ELF-1 (cell line): ENCODE data around the gene PALM3.
"Not testable (repeated sequence)": the region's sequence is repeated elsewhere in the genome, so short reads cannot be mapped to it uniquely, and the experiment has no call there.

Source experiments
- DNase-seq: peaks from one replicate; pipeline ENCODE4 v3.0.0-alpha.2; 2016; ENCODE audit warnings: low read depth, low spot score

The PALM3 gene

GRCh38 chr19:14030997-14031718 is 30.7 kb downstream of the PALM3 start:
- no peak for DNase-seq

- DNase-seq = no peak
Observed at GRCh38 chr19:14028901-14029300, 33.0 kb downstream of the PALM3 start.

- no peak for DNase-seq
Observed at GRCh38 chr19:14027856-14028450, 33.9 kb downstream of the PALM3 start, which contains the start of gene RLN3. Gene RLN3 (plus strand): TSS chr19:14028148. CDS start chr19:14028205, 57 bp downstream.

- DNase-seq = not testable (repeated sequence)
Observed at GRCh38 chr19:14026652-14027192, 35.2 kb downstream of the PALM3 start.

- DNase-seq = peak; percentile 74
Observed at GRCh38 chr19:14023404-14024235, 38.3 kb downstream of the PALM3 start.

GRCh38 chr19:14022469-14022868 is 39.4 kb downstream of the PALM3 start:
- no peak for DNase-seq

GRCh38 chr19:14021474-14021873 is 40.4 kb downstream of the PALM3 start:
- peak; percentile 56 for DNase-seq

GRCh38 chr19:14019739-14020138 is 42.1 kb downstream of the PALM3 start:
- DNase-seq = not testable (repeated sequence)

- no peak for DNase-seq
Observed at GRCh38 chr19:14019100-14019499, 42.8 kb downstream of the PALM3 start.

- DNase-seq = no peak
Observed at GRCh38 chr19:14015524-14016035, 46.3 kb downstream of the PALM3 start.

GRCh38 chr19:14012378-14012915 is 49.4 kb downstream of the PALM3 start:
- no peak for DNase-seq

GRCh38 chr19:14006766-14007562 is 54.9 kb downstream of the PALM3 start:
- no peak for DNase-seq

GRCh38 chr19:14006085-14006765 is 55.7 kb downstream of the PALM3 start, which contains the start of gene RFX1:
Gene RFX1 (minus strand): TSS chr19:14006320. CDS start chr19:13993843, 12,477 bp downstream.
- peak; percentile 100 for DNase-seq

- DNase-seq = peak; percentile 77
Observed at GRCh38 chr19:14005349-14006084, 56.4 kb downstream of the PALM3 start.

- no peak for DNase-seq
Observed at GRCh38 chr19:14004619-14005348, 57.1 kb downstream of the PALM3 start.
